ACHN (cell line): ENCODE measurements around the gene SEMA3B.

ENCODE experiments used
- DNase-seq: peaks from one replicate; pipeline ENCODE4 v3.0.0-alpha.2; 2015
- in situ Hi-C: cut with HindIII; loops from 2 replicates; pipeline ENCODE4 v1.10.0; 2017; ENCODE audit warnings: low sequenced_read_pairs, low pct_ligation_motif_present, low pct_unique_long_range_greater_than_20kb

Gene SEMA3B

DNA sequence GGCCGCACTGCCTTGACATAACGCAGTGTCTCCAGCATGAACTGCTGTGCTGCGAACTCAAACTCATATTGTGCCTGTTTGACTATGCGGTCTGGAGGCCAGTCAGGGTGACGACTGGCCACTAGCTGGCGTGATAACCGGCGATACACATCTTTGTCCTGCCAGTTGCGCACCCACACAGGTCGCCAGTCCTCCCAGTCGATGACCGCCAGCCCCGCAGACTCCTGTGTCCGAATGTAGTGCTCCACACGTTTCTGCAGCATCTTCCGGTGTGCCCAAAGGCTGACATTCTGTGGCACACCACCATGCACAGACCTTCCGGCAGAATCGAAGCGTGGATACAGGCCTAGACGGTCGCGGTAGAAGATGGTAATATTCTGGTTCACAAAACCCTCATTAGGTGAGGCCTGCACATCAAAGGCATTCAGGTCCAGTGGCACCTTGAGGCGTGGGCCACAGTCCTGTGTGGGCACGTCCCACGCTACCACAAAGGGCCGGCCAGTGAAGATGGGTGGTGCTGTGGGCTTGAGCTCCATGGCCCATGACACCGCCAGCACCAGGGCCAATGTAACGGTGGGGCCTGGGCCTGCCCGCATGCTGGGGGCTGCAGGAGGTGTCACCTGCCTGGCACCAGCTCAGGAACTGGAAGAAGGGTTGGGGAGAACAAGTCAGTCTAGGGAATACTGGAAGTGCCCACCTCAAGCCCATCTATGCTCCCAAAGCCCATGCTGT, 51.1 kb downstream of the SEMA3B start:
- in situ Hi-C loops: no loop called here
- no peak for DNase-seq

DNA sequence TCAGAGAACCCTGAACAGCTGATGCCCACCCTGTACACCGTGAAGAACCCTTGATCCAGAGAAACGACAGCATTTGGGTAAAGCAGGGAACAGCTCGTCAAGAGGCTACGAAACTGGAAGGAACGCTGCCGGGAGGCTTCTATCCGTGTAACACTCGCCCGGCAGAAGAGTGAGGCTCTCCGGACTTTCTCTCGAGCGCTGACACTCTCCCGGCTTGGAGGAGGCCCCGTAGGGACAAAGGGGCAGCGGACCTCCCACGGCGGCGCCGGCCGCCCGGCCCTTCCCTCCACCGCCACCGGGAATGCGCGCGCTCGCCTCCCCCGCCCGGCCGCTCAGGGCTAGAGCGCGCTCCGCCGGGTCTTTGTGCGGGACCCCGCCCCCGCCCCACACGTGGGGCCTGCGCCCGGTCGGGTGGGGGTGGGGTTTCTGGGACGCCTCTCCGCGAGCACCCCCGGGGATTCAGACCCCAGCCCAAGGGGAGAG, 51.9 kb downstream of the SEMA3B start:
- DNase-seq: peak; percentile 70
- in situ Hi-C loops: no loop called here

DNA sequence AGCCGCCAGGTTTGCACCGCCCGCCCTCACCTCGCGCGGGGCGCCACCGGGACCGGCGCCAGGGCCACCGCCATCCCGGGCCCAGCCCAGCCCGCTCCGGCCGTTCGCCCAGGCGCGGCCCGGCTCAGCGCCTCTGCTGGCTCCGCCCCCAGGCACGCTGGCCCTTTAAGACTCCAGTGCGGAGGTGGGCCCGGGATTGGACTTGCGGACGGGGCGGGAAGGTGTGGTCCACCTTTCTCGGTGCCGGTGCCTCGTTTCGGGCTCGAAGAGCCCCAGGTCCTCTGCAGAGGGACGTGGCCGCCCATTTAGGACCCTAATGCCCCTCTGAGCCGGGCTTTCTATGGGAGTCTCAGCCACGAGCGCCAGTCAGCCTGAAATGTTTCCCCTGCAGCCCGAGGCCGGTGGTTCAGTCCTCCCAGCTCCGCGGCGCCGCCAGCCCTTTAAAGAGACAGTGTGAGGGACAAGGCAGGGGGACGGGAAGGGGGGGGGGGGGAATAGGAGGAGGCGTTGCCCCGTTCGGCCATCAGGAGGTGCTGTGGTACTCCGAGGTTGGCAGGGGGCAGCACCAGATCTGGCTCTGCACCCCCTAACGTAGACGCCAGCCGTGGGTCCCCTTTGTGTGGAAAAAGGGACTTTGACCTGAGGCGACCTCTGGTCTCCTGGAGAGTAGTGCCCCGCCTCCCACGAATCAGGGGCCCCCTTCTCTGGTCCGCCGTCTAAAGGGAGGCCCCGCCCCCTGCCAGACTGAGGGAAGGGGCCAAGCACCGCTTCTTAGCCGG, 52.6 kb downstream of the SEMA3B start:
- DNase-seq: peak; percentile 87
- in situ Hi-C loops: no loop called here

DNA sequence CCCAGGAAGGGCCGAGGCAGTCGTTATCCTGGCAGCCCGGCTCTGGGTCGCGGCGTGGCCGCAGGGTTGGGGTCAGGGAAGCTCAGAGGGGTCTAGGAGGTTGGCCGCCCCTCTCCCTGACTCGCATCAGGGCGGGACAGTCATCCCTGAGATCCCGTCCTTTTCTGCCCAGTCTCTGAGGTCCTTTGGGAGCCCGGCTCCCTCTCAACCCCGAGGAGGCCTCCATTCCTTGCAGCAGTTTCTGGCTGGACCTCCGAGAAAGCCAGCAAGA, 53.1 kb downstream of the SEMA3B start:
- in situ Hi-C loops: no loop called here
- DNase-seq: no peak

DNA sequence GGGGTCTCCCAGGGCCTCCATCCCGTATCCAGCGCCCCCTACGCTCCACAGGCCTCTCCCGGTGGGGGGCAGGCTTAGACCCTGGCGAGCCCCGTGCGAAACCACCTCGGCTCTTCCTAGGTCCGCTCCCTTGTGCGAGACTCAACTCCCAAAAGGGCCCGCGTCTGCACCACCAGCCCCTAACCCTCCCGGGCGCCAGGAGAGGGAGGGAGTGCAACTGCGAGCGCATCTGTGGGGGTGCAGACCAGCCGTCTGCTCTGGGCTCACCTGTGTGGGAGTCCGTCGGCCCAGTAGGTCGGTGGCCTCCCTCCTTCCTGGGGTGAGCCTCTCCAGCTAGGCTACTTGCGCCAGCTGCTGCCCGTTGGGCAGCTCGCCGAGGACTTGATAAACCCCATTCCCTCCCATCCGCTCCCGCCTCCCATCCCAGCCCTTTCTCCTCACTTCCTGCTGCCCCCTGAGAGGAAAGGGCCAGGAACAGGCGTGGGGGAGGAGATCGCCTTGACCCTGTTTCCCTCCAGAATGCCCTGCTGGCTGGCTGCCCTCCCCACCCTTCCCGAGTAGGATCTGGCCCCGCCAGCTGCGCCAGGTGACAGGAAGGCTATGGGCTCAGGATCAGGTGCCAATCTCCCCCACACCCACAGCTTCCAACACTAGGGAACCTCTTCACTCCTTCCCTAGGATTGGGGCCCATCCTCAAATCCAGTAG, 53.6 kb downstream of the SEMA3B start, which contains the start of gene HYAL2:
HYAL2 (minus strand) TSS at position 360 of the 706 bp plus-strand sequence. CDS start 2,256 bp downstream, outside the sequence.
- DNase-seq: no peak
- in situ Hi-C loops: no loop called here

DNA sequence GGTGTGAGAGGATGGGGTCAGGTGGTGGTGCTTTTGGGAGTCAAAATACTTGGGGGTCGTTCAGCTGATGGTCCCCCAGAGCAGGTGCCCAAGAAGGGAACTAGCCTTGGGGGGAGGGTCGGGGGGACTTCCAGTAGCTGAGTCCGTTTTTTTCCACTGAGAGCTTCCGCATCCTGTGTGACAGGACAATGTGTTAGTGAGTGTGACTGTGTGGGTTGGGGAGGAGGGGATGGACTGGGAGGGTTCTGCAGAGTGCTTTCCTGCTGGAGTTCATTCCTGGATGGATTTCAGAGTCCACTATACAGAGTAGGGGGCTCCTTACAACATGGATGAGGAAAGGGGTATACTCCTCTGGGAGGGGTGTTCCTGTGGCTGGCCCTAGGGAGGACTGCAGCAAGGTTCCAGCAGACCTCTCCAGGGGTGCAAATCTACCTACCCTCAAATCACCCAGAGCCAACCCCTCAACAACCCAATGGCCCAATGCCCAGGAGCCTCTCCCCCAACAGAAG, 54.2 kb downstream of the SEMA3B start:
- no peak for DNase-seq
- in situ Hi-C loops: no loop called here

DNA sequence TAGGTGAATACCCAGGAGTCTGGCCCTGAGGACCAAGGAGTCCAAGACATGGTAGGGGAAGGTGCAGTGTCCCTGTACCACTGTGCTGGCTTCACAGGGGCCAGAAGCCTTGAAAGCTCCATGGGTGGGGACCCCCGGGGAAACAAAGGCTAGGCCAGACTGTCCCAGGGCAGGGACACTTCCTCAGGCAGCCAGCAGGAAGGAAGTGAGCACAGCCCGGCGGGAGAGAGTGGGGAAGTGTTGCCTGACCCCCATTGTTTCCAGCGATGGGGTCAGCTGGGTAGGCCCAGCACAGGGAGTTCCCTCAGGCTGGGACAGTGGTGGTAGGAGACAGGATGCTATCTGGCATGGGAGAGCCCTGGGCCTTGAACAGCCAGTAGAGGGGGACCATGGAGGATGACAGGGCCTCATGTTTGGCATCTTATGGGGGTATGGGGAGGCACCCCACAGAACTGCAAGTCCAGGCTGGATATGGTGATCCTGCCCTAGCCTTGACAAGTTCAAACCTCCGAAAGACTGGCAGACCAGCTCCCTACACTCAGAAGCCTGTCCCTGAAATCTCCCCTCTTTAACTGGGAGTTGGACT, 54.8 kb downstream of the SEMA3B start:
- in situ Hi-C loops: no loop called here

DNA sequence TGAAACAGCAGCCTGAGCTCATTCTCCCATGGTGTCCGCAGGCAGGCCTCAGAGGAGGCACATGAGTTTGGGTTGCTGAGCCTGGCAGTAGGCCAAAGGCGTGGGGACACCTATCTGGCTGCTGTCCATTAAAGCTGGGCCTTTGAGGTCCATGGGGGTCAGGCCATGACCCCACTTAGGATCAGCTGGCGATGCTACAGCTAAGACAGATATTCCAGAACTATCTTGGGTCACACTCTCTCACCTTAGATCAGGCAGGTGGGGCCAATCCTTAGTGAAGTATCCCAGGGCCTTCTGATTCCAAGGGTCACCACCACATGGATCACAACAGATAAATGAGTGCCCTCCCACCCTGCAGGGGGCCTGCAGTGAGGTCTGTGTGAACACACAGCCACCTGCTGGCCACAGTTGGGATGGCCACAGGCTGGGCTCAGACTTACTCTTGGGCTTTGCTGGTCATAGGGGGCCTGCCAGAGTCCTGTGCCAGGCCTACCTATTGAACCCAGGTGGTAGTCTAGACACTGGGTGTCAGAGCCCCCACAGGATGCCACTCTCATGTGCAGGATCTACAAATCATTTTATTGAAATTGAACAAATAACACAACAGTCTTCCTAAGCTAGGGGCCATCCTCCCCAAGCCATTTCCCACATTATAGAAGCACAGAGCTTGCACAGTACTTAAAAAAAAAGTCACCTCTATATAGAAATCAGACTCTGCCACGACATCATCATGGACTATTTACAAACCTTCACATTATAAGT, 55.6 kb downstream of the SEMA3B start:
- in situ Hi-C loops: no loop called here
- peak; percentile 72 for DNase-seq

More for the DNA sequence above, 54.8 kb downstream of the SEMA3B start:
- no peak for DNase-seq

DNA sequence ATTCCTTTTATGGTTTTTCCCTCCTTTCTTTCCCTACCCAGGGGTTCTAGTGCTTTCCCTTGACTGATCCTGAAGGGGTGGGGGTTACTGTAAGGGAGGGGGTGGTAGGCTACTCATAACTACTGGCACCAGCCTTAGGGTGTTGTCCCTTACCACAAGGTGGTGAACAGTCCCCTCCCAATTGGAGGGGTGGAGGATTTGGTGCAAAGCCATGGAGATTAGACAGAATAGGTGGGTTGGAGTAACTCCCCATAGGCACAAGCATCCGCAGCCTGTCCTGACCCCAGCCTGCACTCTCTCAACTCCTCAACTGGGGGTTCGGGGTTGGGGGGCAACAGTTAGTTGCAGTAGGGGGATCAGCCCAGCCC, 56.1 kb downstream of the SEMA3B start:
- in situ Hi-C loops: no loop called here
- DNase-seq: no peak

DNA sequence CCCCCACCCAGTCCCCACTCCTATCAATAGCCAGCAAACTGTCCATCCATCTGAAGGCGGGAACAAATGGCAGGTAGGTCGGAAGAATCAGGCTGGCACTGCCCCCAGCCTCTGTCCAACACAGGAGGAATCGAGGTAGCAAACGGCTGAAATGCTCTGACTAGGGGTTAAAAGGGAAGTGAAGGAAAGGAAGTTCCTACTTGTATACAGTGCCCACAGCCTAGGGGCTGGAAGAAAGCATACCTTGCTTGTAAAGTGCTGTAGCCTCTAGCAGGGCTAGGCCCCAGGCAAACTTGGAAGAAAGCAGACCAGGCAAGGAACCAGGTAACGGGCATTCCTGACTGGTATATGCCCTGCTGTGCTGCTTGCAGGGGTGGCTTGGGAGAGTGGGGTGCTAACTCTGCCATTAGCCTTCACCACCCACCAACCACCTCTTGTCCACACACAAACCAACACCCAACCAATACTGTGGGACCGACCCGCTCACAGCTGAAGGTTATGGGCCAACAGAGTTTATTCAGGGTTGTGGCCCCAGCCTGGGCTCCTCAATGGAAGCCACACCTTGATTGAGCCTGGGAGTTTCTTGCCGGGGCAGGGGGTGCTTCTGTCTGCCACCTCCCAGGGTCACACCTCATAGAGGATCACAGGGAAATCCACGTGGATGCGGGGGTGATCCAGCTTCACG, 56.7 kb downstream of the SEMA3B start:
- DNase-seq: no peak
- in situ Hi-C loops: no loop called here

DNA sequence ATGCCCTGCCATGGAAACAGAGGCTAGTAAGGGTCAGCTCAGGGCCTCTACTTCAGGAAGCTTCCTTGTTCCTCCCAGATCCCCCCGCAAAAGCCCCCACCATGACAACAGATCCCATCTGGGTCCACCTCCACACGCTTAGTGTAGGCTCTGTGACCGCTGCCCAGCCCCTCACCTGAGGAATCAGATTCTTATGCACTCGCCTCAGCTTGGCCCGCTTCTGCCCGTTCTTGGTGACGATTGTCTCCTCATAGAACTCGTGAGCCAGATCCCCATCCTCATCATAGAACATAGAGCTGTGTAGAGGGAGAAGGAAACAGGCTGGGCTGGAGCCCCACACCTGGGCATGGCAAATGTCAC, 57.2 kb downstream of the SEMA3B start:
- no peak for DNase-seq
- in situ Hi-C loops: no loop called here

DNA sequence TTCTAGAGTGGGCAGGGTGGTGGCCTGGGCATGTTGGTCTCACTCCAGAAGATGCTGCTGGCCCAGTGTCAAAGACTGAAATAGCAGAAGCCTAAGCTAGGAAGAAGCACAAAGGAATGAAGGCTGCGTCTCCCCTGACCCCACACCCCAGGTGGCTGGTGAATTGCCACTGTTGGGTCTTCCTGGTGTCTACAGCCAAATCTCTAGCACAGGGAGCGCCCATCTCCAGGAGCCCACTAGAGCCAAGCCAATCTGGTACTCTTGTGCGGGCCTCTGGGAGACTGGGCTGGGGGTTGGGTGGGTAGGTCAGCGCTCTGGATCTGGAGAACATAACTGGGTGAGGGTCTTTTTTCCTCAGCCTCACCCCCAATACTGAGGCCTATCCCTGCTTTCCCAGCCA, 58.2 kb downstream of the SEMA3B start:
- in situ Hi-C loops: no loop called here
- DNase-seq: no peak
